NCI-H345 (cell line): ENCODE results near the gene TNK1.
"Not testable (repeated sequence)": the region's sequence is repeated elsewhere in the genome, so short reads cannot be mapped to it uniquely, and the experiment has no call there.

Experiments used
- DNase-seq: peaks from one replicate; lab custom pipeline; 2025; lab: John Stamatoyannopoulos, UW

The TNK1 gene

GRCh38 chr17:7380855-7381683, at the start of gene TNK1:
TSS of gene TNK1 (plus strand) at chr17:7381089. CDS start at chr17:7382927, 1,838 bp downstream.
- peak; percentile 1 for DNase-seq

DNA sequence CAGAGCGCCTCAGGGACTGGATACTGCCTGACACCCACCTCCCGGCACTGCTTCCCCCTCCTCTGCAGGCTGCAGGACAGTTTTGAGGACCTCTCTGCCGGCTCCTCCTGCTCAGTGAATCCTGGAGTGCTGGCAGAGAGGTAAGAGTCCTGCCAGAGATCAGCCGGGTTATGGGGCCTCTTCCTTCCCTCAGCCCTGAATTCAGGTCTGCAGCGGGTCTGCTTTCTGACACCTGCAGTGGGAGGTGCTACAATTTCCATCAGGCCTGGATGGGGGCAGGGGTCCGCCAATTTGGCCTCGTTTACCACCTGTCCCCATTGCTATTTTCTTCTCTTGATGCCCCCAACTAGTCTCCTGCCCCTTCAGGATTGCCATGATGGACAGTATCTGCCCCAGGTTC, 48.8 kb upstream of the TNK1 start:
- no peak for DNase-seq

DNA sequence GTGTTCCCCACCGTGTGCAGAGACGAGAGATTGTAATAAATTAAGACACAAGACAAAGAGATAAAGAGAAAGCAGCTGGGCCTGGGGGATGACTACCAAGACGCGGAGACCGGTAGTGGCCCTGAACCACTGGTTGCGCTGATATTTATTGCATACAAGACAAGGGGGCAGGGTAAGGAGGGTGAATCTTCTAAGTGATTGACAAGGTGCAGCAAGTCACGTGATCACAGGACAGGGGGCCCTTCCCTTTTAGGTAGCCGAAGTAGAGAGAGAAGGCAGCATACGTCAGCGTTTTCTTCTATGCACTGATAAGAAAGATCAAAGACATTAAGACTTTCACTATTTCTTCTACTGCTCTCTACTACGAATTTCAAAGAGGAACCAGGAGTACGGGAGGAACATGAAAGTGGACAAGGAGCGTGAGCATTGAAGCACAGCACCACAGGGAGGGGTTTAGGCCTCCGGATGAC, 48.3 kb upstream of the TNK1 start:
- not testable (repeated sequence) for DNase-seq

DNA sequence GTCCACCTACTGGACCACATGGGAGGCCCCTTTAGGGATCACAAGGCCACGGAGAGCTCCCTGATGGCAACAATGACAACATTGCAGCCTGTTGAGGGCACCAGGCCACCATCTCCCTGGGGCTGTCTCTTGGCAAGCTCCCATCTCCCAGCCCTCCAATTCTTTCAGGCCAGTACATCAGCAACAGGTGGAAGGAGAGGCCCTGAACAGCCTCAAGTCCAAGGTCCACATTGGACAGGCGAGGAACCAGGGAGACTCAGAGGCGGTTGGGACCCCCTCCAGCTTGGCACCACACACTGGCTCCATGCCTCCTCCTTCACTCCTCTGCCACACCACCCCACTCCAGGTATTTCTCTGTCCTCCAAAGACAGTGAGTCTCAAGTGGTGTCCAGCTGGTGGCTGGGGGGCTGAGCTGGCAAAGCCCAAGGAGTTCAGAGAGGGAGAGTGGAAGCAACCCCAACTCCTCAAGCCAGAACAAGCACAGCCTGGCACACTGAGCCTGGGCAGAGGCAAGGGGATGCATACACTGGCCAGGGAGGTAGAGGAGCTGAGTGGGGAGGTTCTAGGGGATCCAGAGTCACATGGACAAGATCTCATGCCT, 45.9 kb upstream of the TNK1 start:
- no peak for DNase-seq

DNA sequence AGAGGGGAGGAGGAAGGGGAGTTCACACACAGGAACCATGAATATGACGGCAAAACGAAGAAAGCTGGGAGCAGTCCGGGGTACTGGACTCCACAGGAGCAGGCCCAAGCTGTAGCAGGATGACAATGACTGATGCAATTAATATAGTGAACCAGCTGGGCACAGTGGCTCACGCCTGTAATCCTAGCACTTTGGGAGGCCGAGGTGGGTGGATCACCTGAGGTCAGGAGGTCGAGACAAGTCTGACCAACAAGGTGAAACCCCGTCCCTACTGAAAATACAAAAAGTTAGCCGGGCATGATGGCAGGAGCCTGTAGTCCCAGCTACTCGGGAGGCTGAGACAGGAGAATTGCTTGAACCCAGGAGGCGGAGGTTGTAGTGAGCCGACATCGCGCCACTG, 45.1 kb upstream of the TNK1 start:
- DNase-seq: not testable (repeated sequence)

- no peak for DNase-seq
Measured at GRCh38 chr17:7336240-7337175, 44.4 kb upstream of the TNK1 start, which contains the start of gene ACAP1. TSS of gene ACAP1 (plus strand) at chr17:7336529. CDS start at chr17:7336735, 206 bp downstream.

DNA sequence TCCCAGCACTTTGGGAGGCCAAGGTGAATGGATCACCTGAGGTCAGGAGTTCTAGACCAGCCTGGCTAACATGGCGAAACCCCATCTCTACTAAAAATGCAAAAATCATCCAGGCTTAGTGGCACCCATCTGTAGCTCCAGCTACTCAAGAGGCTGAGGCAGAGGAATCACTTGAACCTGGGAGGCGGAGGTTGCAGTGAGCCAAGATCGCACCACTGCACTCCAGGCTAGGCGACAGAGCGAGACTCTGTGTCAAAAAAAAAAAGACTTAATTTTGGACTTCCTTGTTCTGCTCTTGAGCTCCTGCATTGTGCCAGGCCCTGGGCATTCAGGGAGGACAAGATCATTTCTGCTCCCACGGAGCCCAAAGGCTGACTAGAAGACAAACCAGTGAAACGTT, 43.3 kb upstream of the TNK1 start:
- DNase-seq: not testable (repeated sequence)

DNA sequence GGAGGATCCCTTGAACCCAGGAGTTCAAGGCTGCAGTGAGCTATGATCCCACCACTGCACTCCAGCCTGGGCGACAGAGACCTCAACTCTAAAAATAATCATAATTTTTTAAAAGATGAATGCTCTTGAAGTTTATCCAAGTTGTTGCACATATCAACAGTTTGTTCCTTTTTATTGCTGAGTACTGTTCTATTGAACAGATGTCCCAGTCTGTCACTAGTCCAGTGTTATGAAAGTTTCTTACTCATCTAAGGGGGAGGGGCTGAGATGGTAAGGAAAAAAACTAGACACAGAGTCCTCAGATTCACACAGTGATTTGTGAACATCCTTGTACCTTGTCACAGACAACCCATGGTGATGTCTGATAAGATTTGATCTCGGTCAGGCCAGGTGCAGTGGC, 40.7 kb upstream of the TNK1 start:
- DNase-seq: no peak

DNA sequence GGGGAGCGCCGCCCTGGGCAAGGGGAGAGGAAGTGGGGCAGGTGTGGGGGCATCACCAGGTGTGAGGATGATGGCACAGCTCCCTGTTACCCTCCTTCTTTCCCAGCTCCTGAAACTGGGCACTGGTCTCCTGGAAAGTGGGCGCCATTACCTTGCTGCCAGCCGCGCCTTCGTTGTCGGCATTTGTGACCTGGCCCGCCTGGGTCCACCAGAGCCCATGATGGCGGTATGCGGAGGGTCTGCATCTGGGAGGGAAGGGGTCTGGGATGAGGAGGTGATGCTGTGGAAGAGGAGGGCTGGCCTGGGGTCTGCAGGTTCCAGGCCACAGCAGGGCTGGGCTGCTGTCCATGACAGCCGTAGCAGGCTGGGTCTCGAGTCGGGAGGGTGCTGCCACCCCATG, 39.0 kb upstream of the TNK1 start:
- no peak for DNase-seq

DNA sequence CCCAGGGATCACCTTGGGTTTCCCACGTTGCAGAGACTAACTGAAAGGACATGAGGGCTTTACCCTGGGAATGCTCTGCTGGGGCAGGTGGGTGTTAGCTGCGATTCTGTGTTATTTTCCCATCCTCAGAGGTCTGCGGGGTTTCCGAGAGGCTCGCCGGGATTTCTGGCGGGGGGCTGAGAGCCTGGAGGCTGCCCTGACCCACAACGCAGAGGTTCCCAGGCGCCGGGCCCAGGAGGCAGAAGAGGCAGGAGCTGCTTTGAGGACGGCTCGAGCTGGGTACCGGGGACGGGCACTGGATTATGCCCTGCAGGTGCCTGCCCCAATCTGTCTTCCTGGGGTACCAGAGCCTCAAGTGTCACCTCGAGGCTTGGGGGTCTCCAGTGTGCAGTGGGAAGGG, 37.6 kb upstream of the TNK1 start:
- DNase-seq: no peak

DNA sequence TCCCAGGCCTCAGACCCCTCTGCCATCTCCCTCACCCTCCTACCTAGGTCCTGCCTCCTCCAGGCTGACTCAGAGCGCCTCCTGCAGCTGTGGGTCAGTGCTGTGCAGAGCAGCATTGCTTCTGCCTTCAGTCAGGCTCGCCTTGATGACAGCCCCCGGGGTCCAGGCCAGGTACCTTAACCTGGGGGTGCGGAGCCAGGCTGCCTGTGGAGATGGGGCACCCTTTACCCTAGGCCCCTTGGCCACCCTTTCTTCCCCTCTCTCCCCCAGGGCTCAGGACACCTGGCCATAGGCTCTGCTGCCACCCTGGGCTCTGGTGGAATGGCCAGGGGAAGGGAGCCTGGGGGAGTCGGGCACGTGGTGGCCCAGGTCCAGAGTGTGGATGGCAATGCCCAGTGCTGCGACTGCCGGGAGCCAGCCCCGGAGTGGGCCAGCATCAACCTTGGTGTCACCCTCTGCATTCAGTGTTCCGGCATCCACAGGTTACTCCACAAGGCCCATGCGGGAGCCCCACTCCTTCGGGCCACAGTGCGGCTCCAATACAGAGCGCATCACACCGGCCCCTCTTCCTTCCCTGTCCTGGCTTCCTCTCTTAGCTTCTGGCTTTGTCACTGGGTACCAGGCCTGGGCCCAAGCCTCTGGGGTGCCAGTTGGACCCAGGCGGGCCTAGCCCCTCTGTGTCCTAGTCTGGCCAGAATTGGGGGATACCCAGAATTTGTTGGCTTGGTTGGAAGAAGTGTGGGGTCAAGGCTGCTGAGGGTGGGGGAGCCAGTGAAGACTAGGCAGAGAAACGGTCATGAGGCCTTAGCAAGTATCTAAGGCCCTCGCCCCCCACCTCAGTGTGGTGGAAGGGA, 33.9 kb upstream of the TNK1 start:
- no peak for DNase-seq

- no peak for DNase-seq
Measured at GRCh38 chr17:7347630-7348477, 33.0 kb upstream of the TNK1 start.

- no peak for DNase-seq
Measured at GRCh38 chr17:7348478-7349242, 32.2 kb upstream of the TNK1 start.

DNA sequence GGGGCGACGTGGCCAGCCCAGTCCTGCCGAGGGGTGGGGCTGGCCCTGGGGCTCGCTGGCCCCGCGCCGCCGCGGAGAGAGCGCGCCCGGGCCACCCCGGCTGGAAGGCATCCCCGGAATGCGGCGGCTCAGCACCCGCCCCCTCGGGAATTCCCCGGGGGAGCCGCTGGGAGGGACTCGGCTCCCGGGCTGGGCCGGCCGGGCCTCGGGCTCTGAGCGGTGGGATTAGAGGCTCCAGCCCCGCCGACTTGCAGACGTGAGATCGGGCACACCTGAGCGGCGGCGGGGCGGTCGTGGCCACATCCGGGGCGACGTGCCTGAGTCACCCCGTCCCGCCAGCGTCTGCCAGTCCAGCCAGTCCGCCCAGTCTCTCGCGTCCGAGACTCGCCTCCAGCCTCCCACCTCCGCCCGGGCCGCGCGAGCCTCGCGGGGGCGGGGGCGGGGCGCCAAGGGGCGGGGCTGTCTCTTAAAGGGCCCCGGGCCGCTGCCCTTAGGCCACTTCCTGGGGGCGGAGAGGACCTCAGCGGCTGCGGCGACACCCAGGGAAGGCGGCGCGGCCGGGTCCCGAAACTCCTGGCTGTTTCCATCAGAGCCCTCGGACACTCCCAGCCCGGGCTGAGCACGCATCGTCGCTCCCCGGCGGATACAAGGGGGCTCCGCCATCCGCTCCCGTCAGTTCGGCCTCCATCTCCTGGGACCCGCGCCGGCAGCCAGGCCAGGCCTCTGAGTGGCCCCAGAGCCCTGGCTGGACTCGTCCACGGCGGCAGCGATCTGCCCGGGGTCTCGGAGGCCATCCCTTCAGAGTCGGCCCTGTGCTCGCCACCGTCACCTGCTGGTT, 29.0 kb upstream of the TNK1 start, which contains the start of gene KCTD11:
Gene KCTD11, plus strand, starts transcription at position 498 of the 838 bp plus-strand sequence.
- DNase-seq: peak; percentile 51

GRCh38 chr17:7352503-7352889, 28.4 kb upstream of the TNK1 start:
- DNase-seq: no peak

- no peak for DNase-seq
Measured at GRCh38 chr17:7352910-7353635, 27.8 kb upstream of the TNK1 start.

DNA sequence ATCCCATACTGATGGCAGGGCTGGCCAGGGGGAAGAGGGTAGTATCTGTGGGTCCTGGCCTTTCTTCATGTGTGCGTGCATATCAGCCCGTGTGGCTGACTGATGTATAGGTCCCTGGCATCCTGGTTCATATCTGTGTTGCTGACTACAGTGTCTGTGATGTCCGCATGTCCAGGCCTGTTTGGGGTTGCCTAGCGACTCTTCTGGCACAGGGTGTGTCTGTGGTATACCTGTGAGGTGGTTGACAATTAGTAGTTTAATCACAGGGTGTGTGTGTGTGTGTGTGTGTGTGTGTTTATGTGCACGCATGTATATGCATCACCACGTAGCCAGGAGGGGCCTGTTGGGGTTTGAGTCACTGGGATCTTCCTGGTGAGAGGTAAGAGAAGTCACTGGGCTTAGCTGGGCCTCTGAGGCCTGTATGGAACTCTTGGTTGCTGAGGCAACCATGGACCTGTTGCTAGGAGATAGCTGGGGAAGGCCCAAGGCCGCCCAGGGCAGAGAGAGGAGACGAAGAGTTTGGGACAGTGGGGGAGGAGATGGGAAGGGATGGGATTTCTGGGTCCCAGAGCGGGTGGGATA, 26.5 kb upstream of the TNK1 start:
- DNase-seq: peak; percentile 20

- peak; percentile 2 for DNase-seq
Measured at GRCh38 chr17:7355053-7355452, 25.8 kb upstream of the TNK1 start, which contains the start of gene TMEM95. TSS of gene TMEM95 (plus strand) at chr17:7355156. CDS start at chr17:7355205, 49 bp downstream.
